CD4-positive, CD25-positive, alpha-beta regulatory T cell (primary cell): Measurements from ENCODE around the gene VPS52. TPM values are rescaled to one million over a fixed set of nuclear protein-coding genes. Genes with fewer than 3 reads are reported as not detected.

Experiments used
- ATAC-seq, 2 donors: fragments of 150-1000 bp; cut with Tn5 transposase; one replicate each; pipeline ENCODE4 v1.10.0; 2021; ENCODE audit warnings: low read depth in 2 of 2, moderate number of reproducible peaks in 2 of 2, moderate library complexity in 1 of 2
- DNase-seq, 3 donors: peaks; one replicate each; pipeline versions ENCODE4 v3.0.0 to v3.0.0-alpha.2; 2012 to 2022; ENCODE audit warnings: mixed read lengths in 1 of 3
- H3K27ac ChIP-seq: one replicate; pipeline ENCODE4 v1.7.0; 2013; ENCODE audit warnings: mild to moderate bottlenecking, low read length; ENCODE audit not compliant: insufficient read depth, poor library complexity, severe bottlenecking
- H3K27me3 ChIP-seq: one replicate; pipeline ENCODE4 v1.7.0; 2013; ENCODE audit warnings: low read length; ENCODE audit not compliant: control insufficient read depth, insufficient read depth
- H3K36me3 ChIP-seq: one replicate; pipeline ENCODE4 v1.7.0; 2013; ENCODE audit warnings: mild to moderate bottlenecking, low read length, moderate library complexity; ENCODE audit not compliant: control insufficient read depth, insufficient read depth
- H3K4me1 ChIP-seq: 2 replicates; pipeline ENCODE4 v1.7.0; 2013; ENCODE audit warnings: mild to moderate bottlenecking, low read length; ENCODE audit not compliant: insufficient read depth, control insufficient read depth, poor library complexity, severe bottlenecking
- H3K4me3 ChIP-seq: one replicate; pipeline ENCODE4 v1.7.0; 2013; ENCODE audit warnings: low read depth, mild to moderate bottlenecking, low read length, moderate library complexity
- H3K9me3 ChIP-seq, 2 experiments: 1 replicate in 1 of 2; 2 replicates in 1 of 2; pipeline ENCODE4 v1.7.0; 2013; ENCODE audit warnings: low read length in 2 of 2, mild to moderate bottlenecking in 1 of 2, moderate library complexity in 1 of 2; ENCODE audit not compliant: control insufficient read depth in 2 of 2
- H3K27ac Mint-ChIP-seq, 3 donors: one replicate each; pipeline ENCODE4 v1.8.0; 2020 to 2022; ENCODE audit warnings: mild to moderate bottlenecking in 3 of 3, mixed read lengths in 3 of 3, moderate library complexity in 2 of 3
- H3K27me3 Mint-ChIP-seq: one replicate; pipeline ENCODE4 v1.8.0; 2022; ENCODE audit warnings: mild to moderate bottlenecking, mixed read lengths
- H3K36me3 Mint-ChIP-seq: one replicate; pipeline ENCODE4 v1.8.0; 2020; ENCODE audit warnings: mixed read lengths
- H3K4me1 Mint-ChIP-seq, 4 donors: one replicate each; pipeline ENCODE4 v1.8.0; 2020 to 2022; ENCODE audit warnings: mixed read lengths in 4 of 4, mild to moderate bottlenecking in 1 of 4
- H3K4me3 Mint-ChIP-seq, 4 donors: one replicate each; pipeline ENCODE4 v1.8.0; 2020 to 2022; ENCODE audit warnings: mild to moderate bottlenecking in 4 of 4, mixed read lengths in 4 of 4, moderate library complexity in 3 of 4
- H3K9me3 Mint-ChIP-seq, 7 donors: one replicate each; pipeline ENCODE4 v1.8.0; 2020 to 2022; ENCODE audit warnings: mixed read lengths in 7 of 7, mild to moderate bottlenecking in 3 of 7, moderate library complexity in 2 of 7
- polyA plus RNA-seq, 4 donors: library from polyadenylated mRNA; unstranded; fragments of 300-500 nt; fragmentation: Illumina TruSeq; gene quantifications; one replicate each; pipeline ENCODE4 v1.2.3, GENCODE V29; 2021
- total RNA-seq: library from RNA; stranded (reverse); gene quantifications from one replicate; pipeline ENCODE4 v1.2.3, GENCODE V29; 2022

VPS52 gene
- total and polyA plus RNA-seq, 5 donors from 2014 or later: 12.4 to 70.6 (median 15.1) TPM

DNA sequence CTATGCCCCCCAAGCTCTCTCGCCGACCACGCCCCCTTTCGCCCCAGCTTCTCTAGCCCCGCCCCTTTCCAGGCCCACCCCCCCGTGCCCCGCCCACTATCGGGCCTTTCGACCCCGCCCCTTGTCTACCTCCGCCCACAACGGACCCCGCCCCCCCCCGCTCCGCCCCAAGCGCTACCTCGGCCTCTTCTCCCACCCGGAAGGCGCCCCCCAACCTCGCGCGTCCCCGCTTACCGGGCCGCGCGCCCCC, 45.7 kb upstream of the VPS52 start:
- Histone ChIP-seq H3K9me3 (no peaks in the 10 kb centered on the region), H3K27ac (peak overlapping the region; percentile 92), H3K27me3 (no peaks in the 10 kb centered on the region), H3K36me3 (peaks cover 32% of the 10 kb centered on the region), H3K4me3 (peak overlapping the region; percentile 76), H3K4me1 (peaks cover 79% of the 10 kb centered on the region)
- H3K27ac Mint-ChIP-seq: peak overlapping the region in 2 of 3 donors; percentile 88 to 98
- ATAC-seq (no peak), DNase-seq (no peak)
- peaks cover 4 to 91% (median 38%) of the 10 kb centered on the region in 4 donors for H3K4me1 Mint-ChIP-seq
- H3K27me3 Mint-ChIP-seq: no peaks in the 10 kb centered on the region
- peak overlapping the region; percentile 87 to 100 (median 94) for H3K4me3 Mint-ChIP-seq
- peaks cover 33% of the 10 kb centered on the region for H3K36me3 Mint-ChIP-seq
- peaks cover 0 to 1% (median 0%) of the 10 kb centered on the region in 7 donors for H3K9me3 Mint-ChIP-seq

DNA sequence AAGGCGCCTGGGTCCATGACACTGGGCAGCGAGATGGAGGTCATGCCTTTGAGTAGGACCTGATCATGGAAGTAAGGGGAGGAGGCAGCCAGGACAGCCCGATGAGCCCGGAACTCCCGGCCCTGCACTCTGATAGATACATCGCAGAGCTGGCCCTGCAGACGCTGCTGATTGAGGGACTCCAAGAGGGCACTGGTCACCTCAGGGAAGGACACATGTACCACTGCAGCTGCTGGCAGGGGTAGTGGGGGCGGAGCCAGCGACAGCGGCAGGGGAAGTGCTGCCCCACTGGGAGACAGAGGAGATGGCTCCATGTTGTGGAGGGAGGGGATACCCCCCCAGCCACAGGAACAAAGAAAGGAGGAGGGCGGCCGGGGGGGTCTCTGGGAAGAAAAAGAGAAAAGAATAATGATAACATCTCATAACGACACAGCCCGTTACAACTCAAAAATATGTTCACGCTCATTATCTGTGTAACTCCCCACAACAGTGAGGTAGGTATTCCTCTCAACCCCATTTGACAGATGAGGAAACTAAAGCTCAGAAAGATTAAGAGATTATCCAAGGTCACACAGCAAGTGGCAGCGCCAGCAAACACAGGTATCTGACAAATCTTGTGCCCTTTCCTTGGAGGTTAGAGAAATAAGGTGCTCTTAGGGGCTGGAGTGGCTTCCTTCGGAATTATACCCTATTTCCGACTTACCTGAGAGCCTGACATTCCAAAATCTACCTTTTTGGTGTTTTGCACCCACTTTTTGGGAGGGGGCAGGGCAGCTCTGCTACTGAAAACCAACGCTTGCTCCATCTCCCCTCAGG, 45.1 kb upstream of the VPS52 start:
- H3K4me1 Mint-ChIP-seq: peaks cover under 1 to 92% (median 40%) of the 10 kb centered on the region in 4 donors
- peak in 1 of 3 donors; percentile 18 for DNase-seq

GRCh38 chr6:33315793-33316602, 44.3 kb upstream of the VPS52 start:
- H3K4me3 ChIP-seq: no peak overlapping the region
- peaks cover 0 to 89% (median 39%) of the 10 kb centered on the region in 4 donors for H3K4me1 Mint-ChIP-seq
- H3K4me3 Mint-ChIP-seq: peak overlapping the region; percentile 76 to 99 (median 94)
- peak overlapping the region in 2 of 3 donors; percentile 89 to 98 for H3K27ac Mint-ChIP-seq
- no peaks in the 10 kb centered on the region for H3K9me3 Mint-ChIP-seq
- DNase-seq: no peak
- no peaks in the 10 kb centered on the region for H3K9me3 ChIP-seq
- no peaks in the 10 kb centered on the region for H3K27me3 Mint-ChIP-seq
- peak overlapping the region; percentile 92 for H3K27ac ChIP-seq
- H3K36me3 ChIP-seq: peaks cover 25% of the 10 kb centered on the region
- ATAC-seq: no peak
- peaks cover 80% of the 10 kb centered on the region for H3K4me1 ChIP-seq
- peaks cover 27% of the 10 kb centered on the region for H3K36me3 Mint-ChIP-seq
- no peaks in the 10 kb centered on the region for H3K27me3 ChIP-seq

More for the DNA sequence above, 45.1 kb upstream of the VPS52 start:
- no peaks in the 10 kb centered on the region for H3K9me3 Mint-ChIP-seq
- Histone ChIP-seq H3K9me3 (no peaks in the 10 kb centered on the region), H3K4me1 (peaks cover 80% of the 10 kb centered on the region), H3K36me3 (peaks cover 32% of the 10 kb centered on the region), H3K27ac (peak overlapping the region; percentile 92), H3K27me3 (no peaks in the 10 kb centered on the region), H3K4me3 (peak overlapping the region; percentile 76)
- H3K27ac Mint-ChIP-seq: peak overlapping the region; percentile 14 to 98 (median 89)
- peaks cover 29% of the 10 kb centered on the region for H3K36me3 Mint-ChIP-seq
- ATAC-seq: no peak
- H3K4me3 Mint-ChIP-seq: peak overlapping the region; percentile 90 to 100 (median 96)
- no peaks in the 10 kb centered on the region for H3K27me3 Mint-ChIP-seq

DNA sequence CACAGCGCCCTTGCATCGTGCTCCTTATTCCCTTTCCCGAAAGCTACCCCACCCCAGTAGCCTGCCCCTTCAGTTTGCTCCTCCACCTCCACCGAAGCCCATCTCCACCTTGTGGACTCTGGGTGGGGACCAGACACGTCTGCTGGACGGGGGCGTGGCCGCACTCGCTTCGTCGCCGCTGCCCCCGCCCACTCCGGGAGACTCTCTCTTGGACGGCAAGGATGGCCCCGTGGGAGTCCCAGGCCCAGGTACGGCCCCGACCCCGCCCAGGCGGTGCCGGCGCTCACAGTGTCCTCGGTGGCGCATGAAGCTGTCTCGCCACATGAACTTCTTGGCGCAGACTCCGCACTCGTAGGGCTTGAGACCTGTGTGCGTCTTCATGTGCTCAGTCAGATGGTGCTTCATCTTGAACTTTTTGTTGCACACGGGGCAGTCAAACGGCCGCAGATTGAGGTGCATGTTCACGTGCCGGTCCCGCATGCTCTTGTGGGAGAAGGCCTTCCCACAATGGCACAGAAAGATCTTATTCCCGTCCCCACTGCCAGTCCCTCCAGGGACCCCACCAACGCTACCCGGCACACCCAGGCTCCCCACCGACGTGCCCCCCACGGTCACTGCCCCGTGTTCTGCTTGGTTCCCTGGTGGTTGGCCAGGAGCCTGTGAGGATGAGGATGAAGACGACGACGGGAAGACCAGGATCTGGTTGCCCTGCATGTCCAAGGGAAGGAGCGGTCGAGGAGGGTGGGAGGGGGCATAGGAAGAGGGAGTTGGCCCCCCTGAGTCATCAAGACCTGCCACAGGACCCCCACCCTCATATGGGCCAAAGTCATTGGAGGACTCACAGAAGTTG, 43.5 kb upstream of the VPS52 start:
- H3K27ac ChIP-seq: peak overlapping the region; percentile 100
- H3K4me3 Mint-ChIP-seq: peak overlapping the region; percentile 99 to 100 (median 99)
- no peaks in the 10 kb centered on the region for H3K27me3 ChIP-seq
- peak overlapping the region; percentile 98 to 99 (median 99) for H3K27ac Mint-ChIP-seq
- no peak for ATAC-seq
- peaks cover 77% of the 10 kb centered on the region for H3K4me1 ChIP-seq
- DNase-seq: no peak
- H3K9me3 Mint-ChIP-seq: no peaks in the 10 kb centered on the region
- H3K27me3 Mint-ChIP-seq: no peaks in the 10 kb centered on the region
- H3K4me3 ChIP-seq: peak overlapping the region; percentile 94
- peaks cover 27% of the 10 kb centered on the region for H3K36me3 Mint-ChIP-seq
- H3K36me3 ChIP-seq: peaks cover 21% of the 10 kb centered on the region
- H3K4me1 Mint-ChIP-seq: peaks cover 0 to 87% (median 37%) of the 10 kb centered on the region in 4 donors
- no peaks in the 10 kb centered on the region for H3K9me3 ChIP-seq

- peak overlapping the region; percentile 94 for H3K4me3 ChIP-seq
- DNase-seq (peak; percentile 76 to 87 (median 76)), ATAC-seq (peak; percentile 29 to 47)
- H3K27ac Mint-ChIP-seq: peak overlapping the region; percentile 98 to 99 (median 99)
- H3K9me3 Mint-ChIP-seq: no peaks in the 10 kb centered on the region
- peak overlapping the region; percentile 100 for H3K27ac ChIP-seq
- peaks cover 22% of the 10 kb centered on the region for H3K36me3 Mint-ChIP-seq
- peaks cover 70% of the 10 kb centered on the region for H3K4me1 ChIP-seq
- H3K27me3 ChIP-seq: no peaks in the 10 kb centered on the region
- no peaks in the 10 kb centered on the region for H3K27me3 Mint-ChIP-seq
- no peaks in the 10 kb centered on the region for H3K9me3 ChIP-seq
- H3K36me3 ChIP-seq: peaks cover 18% of the 10 kb centered on the region
- H3K4me1 Mint-ChIP-seq: peaks cover 0 to 85% (median 35%) of the 10 kb centered on the region in 4 donors
- H3K4me3 Mint-ChIP-seq: peak overlapping the region; percentile 99 to 100 (median 99)
These were observed 42.9 kb upstream of the VPS52 start for GRCh38 chr6:33314515-33314942.

DNA sequence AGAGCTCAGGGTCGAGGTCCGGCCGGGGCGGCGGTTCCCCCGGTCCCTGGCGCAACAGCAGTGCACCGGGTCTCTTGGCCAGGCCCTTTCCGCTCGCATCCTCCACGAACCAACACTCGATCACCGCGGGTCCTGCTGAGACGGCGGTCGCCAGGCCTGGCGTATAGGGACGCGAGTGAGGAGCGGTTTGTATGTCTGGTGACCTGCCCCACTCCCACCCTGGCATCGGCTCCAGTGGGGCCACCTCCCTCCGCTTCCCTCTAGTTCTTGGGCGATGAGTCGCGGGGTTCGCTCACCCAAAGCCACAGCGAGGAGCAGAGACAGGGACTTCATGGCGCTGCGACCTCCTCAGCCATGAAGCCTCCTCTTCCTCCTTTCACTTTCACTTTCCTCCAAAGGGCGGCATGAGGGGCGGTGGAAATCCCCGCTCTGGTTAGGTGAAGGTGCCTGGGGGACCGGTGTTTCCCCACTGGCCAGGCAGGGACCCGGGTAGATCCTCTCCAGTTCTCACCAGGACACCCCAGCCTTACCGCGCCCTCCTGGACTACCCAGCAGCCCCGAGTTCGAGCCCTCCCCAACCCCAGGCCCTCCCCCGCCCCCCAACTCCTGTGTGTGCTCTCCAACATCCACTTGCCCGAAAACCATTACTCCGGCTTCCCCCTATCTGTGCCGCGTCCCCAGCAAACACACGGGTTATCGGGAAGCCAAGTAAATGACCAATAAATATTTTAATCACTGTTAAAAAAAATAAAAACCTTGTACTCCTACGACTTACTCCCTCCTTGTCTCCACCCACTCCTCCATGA, 42.2 kb upstream of the VPS52 start, which contains the start of gene TAPBP:
Gene TAPBP (minus strand): TSS at position 370 of the 806 bp plus-strand sequence. CDS start 37 bp downstream, at position 333.
- Histone ChIP-seq H3K4me1 (peaks cover 64% of the 10 kb centered on the region), H3K27ac (peak within 1 kb of the TSS; percentile 100), H3K36me3 (peaks cover 15% of the 10 kb centered on the region), H3K27me3 (no peaks in the 10 kb centered on the region), H3K9me3 (no peaks in the 10 kb centered on the region), H3K4me3 (peak within 1 kb of the TSS; percentile 94)
- ATAC-seq: peak; percentile 36 to 42
- Mint-ChIP-seq H3K4me1 (peaks cover 0 to 82% (median 31%) of the 10 kb centered on the region in 4 donors), H3K36me3 (peaks cover 16% of the 10 kb centered on the region), H3K27ac (peak within 1 kb of the TSS; percentile 98 to 99 (median 99)), H3K27me3 (no peaks in the 10 kb centered on the region), H3K9me3 (no peaks in the 10 kb centered on the region), H3K4me3 (peak within 1 kb of the TSS; percentile 99 to 100 (median 99))
- DNase-seq: peak; percentile 82 to 89 (median 84)
